PC-3 (cell line): ENCODE measurements around the gene TRIM37. TPM values are rescaled to one million over a fixed set of nuclear protein-coding genes. Genes with fewer than 3 reads are reported as not detected.

Experiments used
- ATAC-seq: fragments of 200-7000 bp; cut with Tn5 transposase; 2 replicates; pipeline ENCODE4 v1.9.1; 2020; ENCODE audit warnings: mild to moderate bottlenecking, moderate library complexity
- BruUV-seq: library from RNA; stranded (reverse); fragments of 400-500 nt; replicated peaks from 2 replicates; lab custom pipeline; 2021; lab: Mats Ljungman, UMichigan
- CTCF ChIA-PET: fragments of 300-600 bp; sonication (Branson Sonifier 250); formaldehyde crosslinking; loops from one replicate; lab custom pipeline; 2022; ENCODE audit warnings: antibody characterized with exemption; lab: Charles Lee
- POLR2A ChIA-PET: fragments of 300-600 bp; sonication (Branson Sonifier 250); formaldehyde crosslinking; loops from one replicate; lab custom pipeline; 2022; ENCODE audit warnings: antibody characterized with exemption; ENCODE audit not compliant: unreplicated experiment; lab: Charles Lee
- DNase-seq: peaks from one replicate; pipeline ENCODE4 v3.0.0-alpha.2; 2015
- H2AFZ ChIP-seq: fragments of 300-600 bp; sonication (generic); 2 replicates; pipeline ENCODE4 v1.6.0; 2016; ENCODE audit warnings: antibody characterized with exemption, low read length
- H3F3A ChIP-seq: fragments of 300-600 bp; sonication (generic); one replicate; pipeline ENCODE4 v1.6.0; 2017; ENCODE audit warnings: antibody characterized with exemption, low read length, control low read depth, mild to moderate bottlenecking; ENCODE audit not compliant: unreplicated experiment
- H3K27ac ChIP-seq: fragments of 300-600 bp; sonication (generic); 2 replicates; pipeline ENCODE4 v1.5.1; 2016; ENCODE audit warnings: mild to moderate bottlenecking, low read length
- H3K27me3 ChIP-seq: fragments of 300-600 bp; sonication (generic); 2 replicates; pipeline ENCODE4 v1.6.1; 2016; ENCODE audit warnings: low read length, mixed read lengths
- H3K36me3 ChIP-seq: fragments of 300-600 bp; sonication (generic); 2 replicates; pipeline ENCODE4 v1.6.1; 2016; ENCODE audit warnings: low read depth, mixed run types, low read length, mixed read lengths
- H3K4me1 ChIP-seq: fragments of 300-600 bp; sonication (generic); 2 replicates; pipeline ENCODE4 v1.5.1; 2016; ENCODE audit warnings: low read length; ENCODE audit not compliant: insufficient read depth
- H3K4me2 ChIP-seq: fragments of 300-600 bp; sonication (generic); 2 replicates; pipeline ENCODE4 v1.6.0; 2016; ENCODE audit warnings: low read length
- H3K4me3 ChIP-seq: fragments of 300-600 bp; sonication (generic); 2 replicates; pipeline ENCODE4 v1.5.1; 2016; ENCODE audit warnings: mild to moderate bottlenecking, low read length, mixed read lengths
- H3K79me2 ChIP-seq: fragments of 300-600 bp; sonication (generic); 2 replicates; pipeline ENCODE4 v1.6.1; 2017; ENCODE audit warnings: low read length, mixed read lengths
- H3K9ac ChIP-seq: fragments of 300-600 bp; sonication (generic); 2 replicates; pipeline ENCODE4 v1.6.0; 2016; ENCODE audit warnings: mild to moderate bottlenecking, low read length
- H3K9me2 ChIP-seq: fragments of 300-600 bp; sonication (generic); replicated peaks from 2 replicates; pipeline ENCODE4 v1.6.1; 2016; ENCODE audit warnings: mixed run types, low read length, mixed read lengths
- H3K9me3 ChIP-seq: fragments of 300-600 bp; sonication (generic); 2 replicates; pipeline ENCODE4 v1.6.1; 2016; ENCODE audit warnings: low read length, mixed read lengths
- H4K20me1 ChIP-seq: fragments of 300-600 bp; sonication (generic); 2 replicates; pipeline ENCODE4 v1.6.1; 2016; ENCODE audit warnings: low read length, mixed read lengths
- EZH2 ChIP-seq: fragments of 300-600 bp; sonication (generic); IDR thresholded peaks from one replicate; pipeline ENCODE4 v1.6.1; 2017; ENCODE audit warnings: antibody characterized with exemption, mild to moderate bottlenecking, low read length; ENCODE audit not compliant: unreplicated experiment
- EZH2phosphoT487 ChIP-seq: fragments of 300-600 bp; sonication (generic); IDR thresholded peaks from 2 replicates; pipeline ENCODE4 v1.6.1; 2018; ENCODE audit warnings: mild to moderate bottlenecking, antibody characterized with exemption, low read length, borderline replicate concordance
- intact Hi-C: fragments of 100-400 bp; cut with micrococcal nuclease; formaldehyde crosslinking; loops from 2 replicates; pipeline ENCODE4 v1.9.0; 2023
- total RNA-seq: library from RNA; depleted of rRNA; stranded (reverse); fragments of >200 nt; gene quantifications from 2 replicates; pipeline ENCODE4 v1.2.3, GENCODE V29; 2014
- TF ChIP-seq, protein P1 (sequence below): fragments of 300-600 bp; sonication (generic); conservative IDR thresholded peaks from 2 replicates; pipeline ENCODE4 v1.5.1; 2017; ENCODE audit warnings: antibody characterized with exemption, low read depth, mild to moderate bottlenecking, low read length

Gene TRIM37
- total RNA-seq, 1 experiment from 2014 or later = 35.1 TPM

- H3K4me2 ChIP-seq = peak overlapping the region; percentile 93
- DNase-seq (no peak), ATAC-seq (no peak)
- H2AFZ ChIP-seq = no peak overlapping the region
- 0 out of 2 replicates have a peak, but pooled peaks cover 3% of the 10 kb centered on the region for H3K36me3 ChIP-seq
- BruUV-seq = no TSS peak
- CTCF ChIA-PET = no interaction called here
- TF ChIP-seq, protein P1, sequence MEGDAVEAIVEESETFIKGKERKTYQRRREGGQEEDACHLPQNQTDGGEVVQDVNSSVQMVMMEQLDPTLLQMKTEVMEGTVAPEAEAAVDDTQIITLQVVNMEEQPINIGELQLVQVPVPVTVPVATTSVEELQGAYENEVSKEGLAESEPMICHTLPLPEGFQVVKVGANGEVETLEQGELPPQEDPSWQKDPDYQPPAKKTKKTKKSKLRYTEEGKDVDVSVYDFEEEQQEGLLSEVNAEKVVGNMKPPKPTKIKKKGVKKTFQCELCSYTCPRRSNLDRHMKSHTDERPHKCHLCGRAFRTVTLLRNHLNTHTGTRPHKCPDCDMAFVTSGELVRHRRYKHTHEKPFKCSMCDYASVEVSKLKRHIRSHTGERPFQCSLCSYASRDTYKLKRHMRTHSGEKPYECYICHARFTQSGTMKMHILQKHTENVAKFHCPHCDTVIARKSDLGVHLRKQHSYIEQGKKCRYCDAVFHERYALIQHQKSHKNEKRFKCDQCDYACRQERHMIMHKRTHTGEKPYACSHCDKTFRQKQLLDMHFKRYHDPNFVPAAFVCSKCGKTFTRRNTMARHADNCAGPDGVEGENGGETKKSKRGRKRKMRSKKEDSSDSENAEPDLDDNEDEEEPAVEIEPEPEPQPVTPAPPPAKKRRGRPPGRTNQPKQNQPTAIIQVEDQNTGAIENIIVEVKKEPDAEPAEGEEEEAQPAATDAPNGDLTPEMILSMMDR = no peak
- TF ChIP-seq EZH2phosphoT487 = no peak
- no peak for TF ChIP-seq EZH2
- H3F3A ChIP-seq = no peaks in the 10 kb centered on the region
- no peak overlapping the region for H3K27ac ChIP-seq
- intact Hi-C loops = no loop called here
- peaks cover 26% of the 10 kb centered on the region for H4K20me1 ChIP-seq
- H3K9me3 ChIP-seq = no peaks in the 10 kb centered on the region
- H3K9ac ChIP-seq = peak overlapping the region; percentile 93
- no peaks in the 10 kb centered on the region for H3K9me2 ChIP-seq
- H3K79me2 ChIP-seq = peaks cover 93% of the 10 kb centered on the region
- POLR2A ChIA-PET = interaction anchor here (0.6 kb wide), 1 partner anchor 521 kb away, joined by 4 read pairs; no protein-coding TSS in a partner anchor
- H3K4me1 ChIP-seq = peaks cover 52% of the 10 kb centered on the region
- H3K27me3 ChIP-seq = no peaks in the 10 kb centered on the region
- H3K4me3 ChIP-seq = peak overlapping the region; percentile 79
These were observed 46.2 kb upstream of the TRIM37 start for GRCh38 chr17:59152925-59153324.

- peak overlapping the region; percentile 79 for H3K4me3 ChIP-seq
- no peaks in the 10 kb centered on the region for H3K9me3 ChIP-seq
- no peaks in the 10 kb centered on the region for H3K27me3 ChIP-seq
- H3K4me2 ChIP-seq = peak overlapping the region; percentile 93
- no peak for ATAC-seq
- peaks cover 30% of the 10 kb centered on the region for H4K20me1 ChIP-seq
- H2AFZ ChIP-seq = no peak overlapping the region
- CTCF ChIA-PET = interaction anchor here (0.6 kb wide), 1 partner anchor 45 kb away, joined by 3 read pairs; no protein-coding TSS in a partner anchor
- H3K79me2 ChIP-seq = peaks cover 93% of the 10 kb centered on the region
- no peak for DNase-seq
- POLR2A ChIA-PET = interaction anchor here (0.6 kb wide), 1 partner anchor 9 kb away, joined by 3 read pairs; no protein-coding TSS in a partner anchor
- intact Hi-C loops = no loop called here
- H3K36me3 ChIP-seq = 0 out of 2 replicates have a peak, but pooled peaks cover 3% of the 10 kb centered on the region
- H3K9ac ChIP-seq = peak overlapping the region; percentile 93; the same call in 1 of the 2 replicates
- H3K27ac ChIP-seq = no peak overlapping the region
- no TSS peak for BruUV-seq
- TF ChIP-seq, protein P1 = no peak
- no peak for TF ChIP-seq EZH2phosphoT487
- TF ChIP-seq EZH2 = no peak
- H3K9me2 ChIP-seq = no peaks in the 10 kb centered on the region
- H3F3A ChIP-seq = no peaks in the 10 kb centered on the region
- H3K4me1 ChIP-seq = peaks cover 40% of the 10 kb centered on the region
These were observed 44.9 kb upstream of the TRIM37 start for GRCh38 chr17:59151591-59151990.

DNA sequence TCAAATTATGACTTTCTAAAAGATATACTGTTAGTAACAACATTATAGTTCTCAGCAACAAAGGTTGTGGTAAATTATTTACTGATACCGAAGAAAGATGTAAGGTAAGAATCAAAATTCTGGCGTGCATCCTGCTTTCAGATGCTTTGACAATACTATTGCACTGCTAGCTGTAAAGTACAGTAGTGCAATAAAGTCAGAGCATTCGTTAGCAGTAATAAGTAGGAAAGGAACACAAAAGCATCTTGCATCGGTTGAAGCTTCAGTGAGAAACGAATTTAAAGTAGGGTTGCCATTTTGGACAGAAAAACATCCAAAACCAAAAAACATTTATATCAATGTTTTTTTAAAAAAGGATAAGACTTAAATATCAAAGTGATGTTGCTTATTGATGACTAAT is 44.3 kb upstream of the TRIM37 start:
- ChIA-PET POLR2A (no interaction called here), CTCF (interaction anchor here (0.6 kb wide), 1 partner anchor 45 kb away, joined by 3 read pairs; no protein-coding TSS in a partner anchor)
- no peaks in the 10 kb centered on the region for H3K9me3 ChIP-seq
- TF ChIP-seq EZH2 = no peak
- no peak for TF ChIP-seq EZH2phosphoT487
- TF ChIP-seq, protein P1 = no peak
- peaks cover 92% of the 10 kb centered on the region for H3K79me2 ChIP-seq
- ATAC-seq (no peak), DNase-seq (no peak)
- no peaks in the 10 kb centered on the region for H3K9me2 ChIP-seq
- no peak overlapping the region for H3K27ac ChIP-seq
- BruUV-seq = no TSS peak
- H3K9ac ChIP-seq = no peak overlapping the region; the same call in 1 of the 2 replicates
- no peak overlapping the region for H3K4me3 ChIP-seq
- intact Hi-C loops = no loop called here
- H3K27me3 ChIP-seq = no peaks in the 10 kb centered on the region
- peak overlapping the region; percentile 93 for H3K4me2 ChIP-seq
- 0 out of 2 replicates have a peak, but pooled peaks cover 3% of the 10 kb centered on the region for H3K36me3 ChIP-seq
- no peaks in the 10 kb centered on the region for H3F3A ChIP-seq
- H4K20me1 ChIP-seq = peaks cover 31% of the 10 kb centered on the region
- H2AFZ ChIP-seq = no peak overlapping the region
- H3K4me1 ChIP-seq = peaks cover 40% of the 10 kb centered on the region
